Islet precursor cell (in vitro differentiated cells): Measurements from ENCODE around the gene EFHB.

ENCODE experiments used
- DNase-seq: peaks from one replicate; pipeline ENCODE4 v3.0.0-alpha.2; 2018

Gene EFHB, protein sequence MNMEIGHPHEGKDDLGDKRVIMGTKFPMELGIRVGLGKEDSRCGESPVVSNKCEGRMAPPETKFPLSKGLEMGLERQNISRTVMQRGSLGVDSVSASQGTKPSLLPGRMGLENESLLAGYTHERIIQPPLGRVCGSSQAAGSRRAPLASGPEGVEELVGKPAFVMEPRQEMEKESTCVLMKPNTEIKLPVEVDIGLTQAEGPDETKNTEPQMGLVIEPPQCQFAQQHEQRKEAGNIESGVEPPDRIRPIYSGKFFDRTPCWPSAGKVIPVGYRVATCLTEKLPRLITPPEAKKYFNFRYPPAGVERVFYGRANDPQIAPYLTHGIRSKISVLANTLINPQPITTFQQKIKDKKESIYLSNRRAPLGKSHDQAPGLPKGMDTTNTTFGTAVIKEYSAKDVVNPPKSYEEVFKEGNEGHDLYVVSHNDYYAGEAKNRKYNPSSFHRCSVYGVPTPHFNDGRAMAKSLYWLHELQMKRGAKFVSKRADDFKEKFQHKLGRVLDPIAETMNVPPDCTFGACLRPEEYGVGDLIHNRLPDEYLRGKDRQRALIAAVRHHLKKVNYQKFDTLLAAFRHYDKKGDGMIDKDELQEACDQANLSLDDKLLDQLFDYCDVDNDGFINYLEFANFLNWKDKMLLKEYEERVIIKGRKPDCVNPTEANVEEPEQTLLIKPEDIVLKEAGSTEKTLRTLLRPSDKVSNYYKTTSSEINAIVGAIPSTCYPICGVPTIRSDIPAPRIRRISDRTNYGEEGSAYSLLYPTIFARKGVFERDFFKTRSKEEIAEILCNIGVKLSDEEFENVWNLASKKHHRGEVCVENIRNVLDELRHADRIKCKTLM

DNA sequence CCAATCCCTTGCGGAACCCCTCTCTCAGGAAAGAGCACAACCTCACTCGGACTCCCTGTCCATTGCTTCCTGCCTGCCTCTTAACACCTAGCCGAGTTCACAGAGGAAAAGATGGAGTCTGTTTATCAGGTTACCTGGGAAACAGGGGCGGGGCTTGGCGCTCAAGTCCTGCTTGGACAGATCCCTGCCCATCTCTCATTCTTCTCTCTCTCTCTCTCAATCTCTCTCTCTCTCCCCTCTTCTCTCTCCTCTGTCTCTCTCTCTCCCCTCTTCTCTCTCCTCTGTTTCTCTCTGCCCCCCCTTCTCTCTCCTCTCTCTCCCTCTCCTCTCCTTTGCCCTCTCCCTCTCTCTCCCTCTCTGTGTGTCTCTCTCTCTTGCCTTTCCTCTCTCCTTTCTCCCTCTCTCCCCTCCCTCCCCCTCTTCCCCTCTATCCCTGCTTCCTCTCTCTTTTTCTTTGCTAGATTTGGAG is at the start of gene EFHB:
TSS of gene EFHB (minus strand) at position 120 of the 469 bp plus-strand sequence. CDS start 199 bp downstream, outside the sequence.
- peak; percentile 89 for DNase-seq

DNA sequence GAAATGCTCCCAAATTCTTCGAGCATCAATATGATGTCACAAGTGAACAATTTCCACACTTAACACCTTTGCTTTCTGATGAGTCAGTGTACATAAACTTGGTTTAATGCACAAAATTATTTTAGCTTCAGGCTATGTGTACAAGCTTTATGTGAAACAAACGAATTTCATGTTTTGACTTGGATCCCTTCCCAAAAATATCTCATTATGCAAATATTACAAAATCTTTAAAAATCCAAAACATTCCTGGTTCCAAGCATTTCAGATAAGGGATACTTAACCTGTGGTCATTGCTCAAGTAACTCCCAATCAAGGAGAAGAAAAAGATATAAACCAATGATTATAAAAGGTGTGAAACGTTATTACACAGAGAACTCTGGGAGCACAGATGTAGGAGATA is 38.0 kb upstream of the EFHB start:
- DNase-seq = no peak

DNA sequence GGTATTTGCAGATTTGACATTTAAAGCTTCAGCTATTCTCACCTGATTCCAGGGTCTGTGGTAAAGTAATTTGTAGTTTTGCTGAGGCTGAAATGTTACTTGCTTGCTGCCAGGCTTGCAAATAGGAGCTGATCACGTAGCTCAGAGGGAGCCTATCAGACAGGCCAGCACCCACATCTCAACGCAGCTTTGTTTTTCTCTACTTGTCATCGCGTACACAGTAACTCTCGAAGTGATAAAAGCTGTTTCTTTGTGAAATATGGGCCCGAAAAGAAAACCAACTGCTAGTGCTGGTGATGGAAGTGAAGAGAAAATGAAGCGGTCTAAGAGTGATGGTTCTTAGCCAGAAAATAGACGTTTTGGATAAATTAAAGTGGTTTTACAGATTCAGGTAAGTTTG is 36.3 kb upstream of the EFHB start:
- no peak for DNase-seq

DNA sequence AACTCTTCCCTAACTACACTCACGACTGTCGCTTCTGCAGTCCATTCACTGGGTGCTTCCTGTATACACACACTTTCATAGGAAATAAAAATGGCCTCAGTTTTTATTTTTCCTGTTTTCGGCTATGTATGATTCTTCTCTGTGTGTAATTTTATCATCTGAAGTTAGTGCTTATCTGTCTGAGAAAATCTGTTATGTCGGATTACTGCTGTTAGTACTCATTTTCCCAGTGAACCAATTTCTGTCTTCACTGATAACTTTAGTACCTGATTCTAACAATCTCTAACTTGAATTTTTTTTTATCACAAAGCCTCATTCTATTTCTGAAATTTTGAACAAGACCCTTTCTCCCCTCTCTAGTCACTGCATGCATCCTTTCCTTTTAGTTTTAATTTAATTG is 33.8 kb upstream of the EFHB start:
- no peak for DNase-seq

DNA sequence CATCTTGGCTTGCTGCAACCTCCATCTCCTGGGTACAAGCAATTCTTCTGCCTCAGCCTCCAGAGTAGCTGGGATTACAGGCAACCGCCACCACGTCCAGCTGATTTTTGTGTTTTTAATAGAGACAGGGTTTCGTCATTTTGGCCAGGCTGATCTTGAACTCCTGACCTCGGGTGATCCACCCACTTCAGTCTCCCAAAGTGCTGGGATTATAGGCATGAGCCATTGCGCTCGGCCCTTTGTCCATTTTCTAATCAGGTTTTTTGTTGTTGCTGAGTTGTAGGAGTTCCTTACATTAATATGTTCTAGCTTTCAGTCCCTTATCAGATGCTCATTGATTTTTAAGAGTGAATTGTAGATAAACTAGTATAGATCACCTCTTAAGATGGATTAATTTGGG is 33.2 kb upstream of the EFHB start:
- no peak for DNase-seq

DNA sequence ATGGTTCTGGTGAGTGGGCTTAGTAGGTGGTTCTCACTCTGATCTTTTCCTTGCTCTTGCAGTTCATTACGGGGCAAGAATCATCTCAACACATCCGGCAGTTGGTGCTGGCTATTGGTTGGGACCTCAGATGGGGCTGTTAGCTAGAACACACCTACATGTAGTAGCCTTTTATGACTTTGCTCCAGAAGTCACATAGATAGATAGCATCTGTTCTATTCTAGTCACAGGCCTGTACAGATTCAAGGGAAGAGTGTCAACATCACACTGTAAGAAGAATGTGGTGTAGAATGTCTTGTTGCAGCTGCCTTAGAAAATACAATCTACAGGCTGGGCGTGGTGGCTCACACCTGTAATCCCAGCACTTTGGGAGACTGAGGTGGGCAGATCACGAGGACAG is 27.9 kb upstream of the EFHB start:
- no peak for DNase-seq

DNA sequence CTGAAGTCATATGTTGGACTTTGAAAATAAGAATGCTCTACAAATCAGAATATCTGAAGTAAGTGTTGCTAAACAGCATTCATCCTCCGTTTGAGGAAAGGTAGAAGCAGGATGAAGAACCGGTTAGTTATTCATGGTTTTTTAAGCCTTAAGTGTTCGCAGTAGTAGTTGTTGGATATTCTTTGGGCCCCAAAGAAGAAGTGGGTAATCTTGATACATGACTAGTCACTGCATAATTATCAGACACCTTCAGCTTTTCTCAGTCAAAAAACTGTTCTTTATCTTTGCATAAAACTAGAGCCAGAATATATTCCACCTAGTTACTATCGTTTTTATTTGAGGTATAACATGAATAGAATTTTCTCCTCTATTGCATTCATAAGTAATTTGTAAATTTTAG is 26.7 kb upstream of the EFHB start:
- DNase-seq = no peak

DNA sequence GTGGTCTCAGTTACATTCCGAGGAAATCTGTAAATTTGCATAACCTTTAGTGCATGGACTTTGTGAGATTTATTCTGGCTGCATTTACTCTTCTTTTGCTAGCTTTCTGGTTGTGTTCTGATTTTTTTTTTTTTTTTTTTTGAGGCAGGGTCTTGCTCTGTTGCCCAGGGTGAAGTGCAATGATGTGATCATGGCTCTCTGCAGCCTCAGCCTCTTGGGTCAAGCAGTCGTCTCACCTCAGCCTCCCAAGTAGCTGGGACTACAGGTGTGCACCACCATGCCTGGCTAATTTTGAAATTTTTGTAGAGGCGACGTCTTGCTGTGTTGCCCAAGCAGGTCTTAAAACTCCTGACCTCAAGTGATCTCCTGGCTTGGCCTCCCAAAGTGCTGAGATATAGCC is 25.5 kb upstream of the EFHB start:
- DNase-seq = no peak

DNA sequence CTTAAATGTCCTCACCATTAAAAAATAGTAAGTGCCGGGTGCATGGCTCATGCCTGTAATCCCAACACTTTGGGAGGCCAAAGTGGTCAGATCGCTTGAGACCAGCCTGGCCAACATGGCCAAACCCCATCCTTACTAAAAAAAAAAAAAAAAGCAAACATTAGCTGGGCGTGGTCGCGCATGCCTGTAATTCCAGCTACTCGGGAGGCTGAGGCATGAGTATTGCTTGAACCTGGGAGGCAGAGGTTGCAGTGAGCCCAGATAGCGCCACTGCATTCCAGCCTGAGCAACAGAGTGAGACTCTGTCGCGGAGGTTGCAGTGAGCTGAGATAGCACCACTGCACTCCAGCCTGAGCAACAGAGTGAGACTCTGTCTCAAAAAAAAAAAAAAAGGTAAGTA is 23.3 kb upstream of the EFHB start:
- DNase-seq = peak; percentile 65

DNA sequence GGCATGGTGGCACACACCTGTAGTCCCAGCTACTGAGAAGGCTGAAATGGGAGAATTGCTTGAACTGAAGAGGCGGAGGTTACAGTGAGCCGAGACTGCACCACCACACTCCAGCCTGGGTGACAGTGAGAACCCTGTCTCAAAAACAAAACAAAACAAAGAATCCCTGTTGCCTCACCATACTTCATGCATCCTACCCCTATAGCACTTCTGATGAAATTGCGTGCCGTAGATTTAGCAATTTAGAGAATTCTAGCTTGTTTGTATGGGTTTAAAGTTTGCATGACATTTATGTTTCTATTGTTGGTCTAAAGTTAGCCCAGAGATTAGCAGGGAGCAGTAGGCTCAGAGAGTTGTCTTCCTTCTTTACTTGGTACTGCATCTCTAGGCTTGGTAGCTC is 20.7 kb upstream of the EFHB start:
- DNase-seq = no peak

DNA sequence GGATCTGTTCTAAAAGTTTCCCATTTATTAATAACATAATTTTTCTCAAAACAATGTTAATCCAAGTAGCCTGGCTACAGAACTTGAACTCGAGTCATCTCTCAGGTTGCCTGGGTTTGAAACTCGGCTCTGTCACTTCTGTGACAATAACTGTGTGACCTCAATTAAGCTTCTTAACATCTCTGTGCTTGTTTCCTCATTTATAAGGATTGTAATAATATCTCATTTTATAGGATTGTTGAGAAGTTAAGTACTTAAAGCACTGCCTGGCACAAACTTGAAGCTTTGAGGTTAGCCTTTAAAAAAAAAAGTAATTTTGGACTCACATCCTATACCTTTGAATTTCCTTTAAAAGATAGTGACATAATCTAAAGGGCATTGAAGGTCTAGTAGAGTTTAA is 16.3 kb upstream of the EFHB start:
- no peak for DNase-seq

DNA sequence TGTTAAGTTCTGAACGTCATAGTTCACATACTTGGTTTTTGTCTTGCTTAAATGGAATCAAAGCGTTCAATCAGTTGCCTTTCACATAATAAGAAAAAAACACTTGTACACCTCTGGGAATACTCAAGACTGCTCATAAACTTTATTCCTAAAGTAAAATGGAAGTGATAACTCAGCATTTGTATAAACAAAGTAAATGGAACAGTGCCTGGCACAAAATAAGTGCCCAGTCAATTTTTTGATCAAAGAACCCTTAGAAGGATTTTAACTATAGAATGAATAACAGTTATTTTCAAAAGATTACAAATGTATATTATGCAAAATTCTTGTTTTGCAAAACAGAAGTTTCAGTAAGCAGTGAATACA is 14.2 kb upstream of the EFHB start:
- no peak for DNase-seq

DNA sequence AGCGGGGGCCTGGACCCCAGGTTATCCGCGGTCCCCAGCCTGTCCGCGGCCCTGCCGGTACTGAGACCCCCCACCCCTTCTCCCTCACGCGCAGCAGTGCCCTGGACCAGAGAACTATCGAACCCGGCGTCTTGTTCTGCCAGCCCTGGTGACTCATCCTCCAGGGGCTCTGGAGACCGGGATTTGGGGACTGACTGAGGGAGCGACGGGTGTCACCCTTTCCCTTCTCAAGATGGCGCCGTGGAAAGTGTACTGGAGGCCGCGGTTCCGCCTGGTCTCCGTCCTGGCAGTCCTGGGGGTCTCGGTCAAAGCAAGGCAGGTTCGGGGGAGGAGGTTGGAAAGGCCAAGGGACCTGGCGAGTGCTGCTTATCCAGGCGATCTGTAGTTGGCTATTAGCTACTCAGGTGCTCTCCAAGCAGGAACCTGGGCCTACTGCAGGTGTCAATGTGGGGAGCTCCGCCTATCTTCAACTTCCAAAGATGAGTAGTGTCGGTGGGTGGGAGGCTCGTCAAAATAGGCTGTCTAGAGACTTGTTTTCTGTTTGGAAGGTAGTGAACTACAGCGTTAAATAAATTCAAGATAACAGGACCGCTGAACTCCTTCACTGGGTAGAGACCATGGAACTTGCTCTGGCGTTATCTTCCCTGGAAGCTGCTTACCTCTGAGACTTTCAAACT is 13.7 kb upstream of the EFHB start:
- peak; percentile 80 for DNase-seq

DNA sequence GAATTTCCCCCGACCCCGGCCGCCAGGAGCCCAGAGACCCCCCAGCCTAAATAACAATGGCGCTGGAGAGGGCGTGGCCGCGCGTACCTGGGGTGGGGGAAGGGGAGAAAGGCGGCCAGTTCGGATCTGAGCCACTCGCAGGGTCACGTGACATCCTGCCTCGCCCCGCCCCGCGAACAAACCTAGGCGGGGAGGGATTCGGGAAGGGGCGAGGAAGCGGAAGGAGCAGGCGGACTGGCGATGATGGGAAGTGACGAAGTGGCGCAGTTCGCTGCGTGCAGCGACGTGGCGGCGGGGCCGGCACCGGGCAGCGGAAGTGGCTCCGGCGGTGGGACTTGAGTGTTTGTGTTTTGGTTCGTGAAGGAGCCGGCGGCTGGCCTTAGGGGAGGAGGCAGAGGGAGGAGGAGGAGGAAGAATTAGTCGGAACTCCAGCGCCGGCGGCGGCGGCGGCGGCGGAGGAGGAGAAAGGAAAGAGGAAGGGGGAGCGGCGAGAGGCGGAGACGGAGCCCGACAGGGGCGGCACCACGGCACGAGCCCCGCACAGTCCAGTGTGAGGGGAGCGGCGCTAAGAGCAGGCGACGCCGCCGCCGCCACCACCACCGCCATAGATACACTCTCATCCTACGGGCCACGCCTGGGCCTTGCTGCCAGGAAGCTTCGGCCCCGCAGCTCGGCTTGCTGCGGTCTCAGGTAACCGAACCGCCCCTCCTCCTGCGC is 13.0 kb upstream of the EFHB start, which contains the start of gene RAB5A:
TSS of gene RAB5A (plus strand) at position 266 of the 717 bp plus-strand sequence. CDS start 3,802 bp downstream, outside the sequence.
- peak; percentile 99 for DNase-seq

DNA sequence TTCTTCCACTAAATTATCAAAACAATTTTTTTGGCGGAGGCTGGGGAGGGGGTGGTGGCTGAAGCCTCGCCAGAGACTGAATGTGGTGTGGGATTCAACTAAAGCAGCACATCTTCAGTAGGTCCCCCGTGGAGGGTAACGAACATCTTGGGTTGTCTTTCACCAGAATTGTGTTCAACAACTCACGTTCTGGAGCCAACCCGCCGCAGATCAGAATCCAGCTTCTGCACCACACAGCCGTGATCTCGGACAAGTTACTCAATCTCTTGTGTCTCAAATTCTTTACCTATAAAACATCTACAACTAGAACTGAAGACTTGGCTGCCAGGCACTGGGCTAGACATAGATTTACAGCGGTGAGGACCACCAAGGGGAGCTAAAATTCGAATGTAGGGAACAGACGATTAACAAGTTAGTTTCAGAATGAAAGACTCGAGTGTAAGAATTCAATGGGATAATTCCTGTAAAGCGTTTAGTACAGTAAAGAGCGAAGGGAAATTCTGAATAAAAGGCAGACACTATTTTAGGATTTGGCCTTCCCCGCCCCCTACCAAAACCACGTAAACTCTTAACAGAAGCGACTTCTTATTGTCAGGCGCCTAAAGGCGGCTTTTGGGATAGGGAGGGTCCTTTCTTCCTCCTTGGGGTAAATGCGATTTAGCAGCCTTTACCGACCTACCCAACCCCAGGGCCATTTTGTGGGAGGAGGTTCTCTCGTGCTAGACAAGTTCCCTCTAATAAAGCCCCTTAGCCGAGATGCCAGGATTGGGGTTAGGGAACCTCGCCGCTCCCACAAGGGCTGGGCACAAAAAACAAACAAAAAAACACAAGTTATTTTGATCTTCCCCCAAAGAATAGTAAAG is 12.2 kb upstream of the EFHB start:
- no peak for DNase-seq

DNA sequence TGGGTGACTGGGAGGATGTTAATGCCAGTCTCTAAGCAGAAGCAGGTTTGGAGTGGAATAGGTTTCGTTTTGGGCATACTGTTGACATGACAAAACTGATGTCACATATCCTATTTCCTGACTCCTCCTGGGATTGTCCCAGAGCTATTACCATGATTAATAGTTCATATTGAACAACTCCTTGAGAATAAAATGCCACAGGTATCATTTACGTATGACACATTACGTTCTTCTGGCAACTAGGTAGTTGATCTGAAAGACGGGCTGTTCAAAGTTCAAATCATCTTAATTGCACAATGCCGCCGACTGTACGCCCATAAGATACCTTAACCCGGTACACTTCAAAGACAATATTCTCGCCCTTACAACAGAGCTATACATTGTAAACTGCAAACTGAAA is 11.5 kb upstream of the EFHB start:
- no peak for DNase-seq

DNA sequence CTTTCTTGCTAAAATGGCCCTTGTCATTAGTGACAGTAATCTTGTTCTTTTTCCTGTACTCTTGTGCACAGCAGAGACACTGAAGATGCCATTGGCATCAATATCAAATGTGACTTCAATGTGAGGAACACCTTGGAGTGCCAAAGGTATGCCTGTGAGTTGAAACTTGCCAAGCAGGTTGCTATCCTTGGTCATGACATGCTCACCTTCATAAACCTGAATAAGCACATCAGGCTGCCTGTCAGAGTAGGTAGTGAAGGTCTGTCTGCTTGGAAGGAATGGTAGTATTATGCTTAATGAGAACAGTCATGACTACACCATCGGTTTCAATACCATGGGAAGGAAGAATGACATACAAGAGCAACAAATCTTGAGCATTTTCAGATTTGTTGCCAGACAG is 6.6 kb upstream of the EFHB start:
- no peak for DNase-seq

DNA sequence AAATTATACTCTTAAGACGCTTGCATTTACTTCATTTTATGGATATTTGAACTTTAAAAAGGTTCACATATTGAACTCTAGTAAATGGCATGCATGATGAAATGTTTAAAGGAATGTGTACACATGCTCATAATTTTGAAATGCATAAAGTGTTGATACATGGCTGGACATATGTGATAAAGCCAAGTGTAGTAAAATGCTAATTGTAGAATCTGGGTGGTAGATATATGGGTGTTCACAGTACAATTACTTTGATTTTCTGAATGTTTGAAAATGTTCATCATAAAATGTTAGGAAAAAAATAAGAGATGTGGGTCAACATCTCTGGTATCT is 4.2 kb upstream of the EFHB start:
- no peak for DNase-seq

DNA sequence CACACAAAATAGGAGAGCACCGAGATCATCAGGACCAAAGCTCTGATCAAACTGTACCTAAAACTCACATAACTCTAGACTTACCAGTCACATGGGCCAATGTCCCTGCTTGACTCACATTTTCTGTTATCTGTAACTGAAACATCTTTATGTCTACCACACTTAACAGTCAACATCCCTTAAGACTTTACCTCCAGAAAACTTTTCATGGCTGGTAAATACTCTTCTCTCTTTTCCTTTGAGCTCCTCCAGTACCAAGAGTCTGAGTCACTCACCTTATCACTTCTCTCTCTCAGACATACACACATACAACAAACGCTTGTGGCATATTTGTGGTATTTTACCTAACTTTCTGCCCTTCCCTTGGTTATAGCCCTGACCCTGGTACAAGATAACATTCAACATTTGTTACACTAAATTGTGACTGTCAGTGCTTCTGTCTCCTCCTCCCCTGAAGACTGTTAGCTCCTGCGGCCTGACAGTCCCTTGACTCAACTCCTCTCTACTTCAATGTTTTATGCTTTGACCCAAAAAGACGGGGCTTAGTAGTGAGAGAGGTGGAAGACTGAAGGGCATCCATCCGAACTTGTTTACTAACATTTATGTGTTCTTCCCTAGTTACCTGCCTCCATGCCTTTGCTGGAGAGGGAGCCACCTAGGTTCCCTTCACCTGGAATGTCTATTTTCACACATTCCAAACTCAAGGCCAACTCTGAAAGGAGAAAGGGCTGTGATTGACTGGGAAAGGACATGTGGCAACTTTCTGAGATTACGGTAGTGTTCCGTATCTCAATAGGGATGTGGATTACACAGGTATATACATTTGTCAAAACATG is 3.7 kb upstream of the EFHB start:
- peak; percentile 59 for DNase-seq

DNA sequence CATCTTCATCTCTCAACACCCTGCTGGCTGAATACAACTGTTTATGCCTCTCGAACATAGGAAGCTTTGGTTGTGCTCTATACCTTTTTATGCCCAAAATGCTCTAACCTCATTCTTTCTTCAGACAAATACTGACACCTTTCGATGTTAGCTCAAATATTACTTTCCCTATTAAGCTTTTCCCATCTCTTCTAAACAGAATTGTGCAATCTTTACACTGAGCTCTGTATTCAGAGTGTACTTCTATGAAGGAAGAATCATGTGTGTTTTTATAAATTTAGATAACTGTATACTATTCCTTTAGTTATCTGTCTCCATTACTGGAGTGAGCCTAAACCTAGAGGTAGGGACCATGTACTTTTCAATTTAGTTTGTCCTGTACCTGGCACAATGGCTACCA is 1.6 kb downstream of the EFHB start:
- no peak for DNase-seq

DNA sequence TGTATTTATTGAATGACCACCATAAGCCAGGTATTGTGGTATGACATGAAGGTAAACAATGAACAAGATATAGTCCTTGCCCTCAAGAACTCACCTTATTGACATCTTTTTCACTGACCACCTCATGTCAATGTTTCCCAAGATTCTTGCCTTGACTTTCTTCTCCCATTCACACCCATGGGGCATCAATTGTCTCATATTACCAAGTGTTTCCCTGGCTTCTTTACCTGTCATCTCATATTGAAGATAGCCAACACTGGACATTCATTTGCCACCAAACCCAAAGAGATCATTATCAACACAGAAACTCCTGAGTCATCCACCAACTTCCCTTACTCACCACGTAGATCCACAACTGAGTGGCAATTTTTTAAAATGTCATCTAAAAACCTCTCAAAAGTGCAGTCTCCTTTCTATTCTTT is 2.2 kb downstream of the EFHB start:
- no peak for DNase-seq
